Activated T-cell treated with anti-CD3 and anti-CD28 coated beads, Interleukin-2, amount 50 U/mL, for 4 hours (primary cell): ENCODE data around the gene IQCH. TPM values are rescaled to one million over a fixed set of nuclear protein-coding genes. Genes with fewer than 3 reads are reported as not detected.

ENCODE experiments used
- ATAC-seq, 2 donors: fragments of 200-7000 bp; cut with Tn5 transposase; one replicate each; pipeline ENCODE4 v1.10.0; 2021
- DNase-seq: peaks from one replicate; pipeline ENCODE4 v3.0.0-alpha.2; 2020
- H3K27me3 Mint-ChIP-seq: one replicate; pipeline ENCODE4 v1.8.0; 2021; ENCODE audit warnings: low read depth, mixed read lengths
- H3K36me3 Mint-ChIP-seq: one replicate; pipeline ENCODE4 v1.8.0; 2022; ENCODE audit warnings: mixed read lengths; ENCODE audit not compliant: insufficient read depth
- H3K4me1 Mint-ChIP-seq: one replicate; pipeline ENCODE4 v1.8.0; 2021; ENCODE audit warnings: low read depth, mixed read lengths
- H3K4me3 Mint-ChIP-seq: one replicate; pipeline ENCODE4 v1.8.0; 2021; ENCODE audit warnings: mild to moderate bottlenecking, moderate library complexity, mixed read lengths
- H3K9me3 Mint-ChIP-seq: one replicate; pipeline ENCODE4 v1.8.0; 2021; ENCODE audit warnings: mixed read lengths
- total RNA-seq, 3 donors: library from RNA; stranded (reverse); gene quantifications; one replicate each; pipeline ENCODE4 v1.2.1, GENCODE V29; 2021

The IQCH gene
- total RNA-seq, 3 donors from 2014 or later: 0.53 to 0.95 (median 0.53) TPM

- no peaks in the 10 kb centered on the region for H3K9me3 Mint-ChIP-seq
- H3K4me3 Mint-ChIP-seq: no peak overlapping the region
- DNase-seq (no peak), ATAC-seq (no peak)
- no peaks in the 10 kb centered on the region for H3K4me1 Mint-ChIP-seq
- H3K27me3 Mint-ChIP-seq: no peaks in the 10 kb centered on the region
- H3K36me3 Mint-ChIP-seq: peaks cover 7% of the 10 kb centered on the region
Observed at GRCh38 chr15:67504796-67505195, 250.2 kb downstream of the IQCH start.

GRCh38 chr15:67505675-67506572 is 251.3 kb downstream of the IQCH start:
- Mint-ChIP-seq H3K9me3 (no peaks in the 10 kb centered on the region), H3K4me1 (no peaks in the 10 kb centered on the region), H3K4me3 (no peak overlapping the region), H3K36me3 (peaks cover 7% of the 10 kb centered on the region), H3K27me3 (no peaks in the 10 kb centered on the region)
- ATAC-seq (no peak), DNase-seq (no peak)

DNA sequence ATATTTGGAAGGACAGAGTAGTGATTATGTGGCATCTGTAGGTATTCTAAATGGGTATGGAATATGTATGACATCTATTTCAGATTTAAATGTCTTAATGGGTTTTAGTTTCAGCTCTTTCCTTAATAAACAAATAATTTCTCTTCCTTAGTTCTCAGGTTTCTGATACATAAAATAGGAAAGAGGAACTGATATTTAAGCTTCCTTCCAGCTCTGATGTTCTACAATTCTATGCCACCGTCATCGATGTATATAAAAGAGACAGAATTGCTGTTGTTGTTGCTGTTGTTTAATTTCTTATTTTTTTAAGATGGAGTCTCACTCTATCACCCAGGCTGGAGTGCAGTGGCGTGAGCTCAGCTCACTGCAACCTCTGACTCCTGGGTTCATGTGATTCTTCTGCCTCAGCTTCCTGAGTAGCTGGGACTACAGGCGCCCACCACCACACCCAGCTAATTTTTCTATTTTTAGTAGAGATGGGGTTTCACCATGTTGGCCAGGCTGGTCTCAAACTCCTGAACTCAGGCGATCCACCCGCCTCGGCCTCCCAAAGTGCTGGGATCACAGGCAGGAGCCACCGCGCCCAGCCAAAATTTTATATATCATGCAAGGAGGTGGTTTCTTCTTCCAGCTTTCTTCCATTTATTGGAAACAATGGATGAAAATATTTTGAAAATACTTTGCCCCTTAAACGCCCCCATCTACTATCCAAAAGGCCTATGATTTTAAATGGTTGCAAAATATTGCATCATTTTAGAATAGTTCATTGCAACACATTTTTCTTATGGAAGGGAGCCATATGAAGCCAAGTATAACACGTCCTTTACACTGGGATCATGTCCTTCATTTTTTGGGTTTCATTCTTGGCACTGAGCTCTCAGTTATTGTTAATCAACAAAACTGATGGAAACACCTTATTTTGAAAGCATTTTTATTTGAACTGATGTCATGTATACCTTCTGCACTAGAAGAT is 252.5 kb downstream of the IQCH start:
- no peaks in the 10 kb centered on the region for H3K9me3 Mint-ChIP-seq
- no peak for ATAC-seq

DNA sequence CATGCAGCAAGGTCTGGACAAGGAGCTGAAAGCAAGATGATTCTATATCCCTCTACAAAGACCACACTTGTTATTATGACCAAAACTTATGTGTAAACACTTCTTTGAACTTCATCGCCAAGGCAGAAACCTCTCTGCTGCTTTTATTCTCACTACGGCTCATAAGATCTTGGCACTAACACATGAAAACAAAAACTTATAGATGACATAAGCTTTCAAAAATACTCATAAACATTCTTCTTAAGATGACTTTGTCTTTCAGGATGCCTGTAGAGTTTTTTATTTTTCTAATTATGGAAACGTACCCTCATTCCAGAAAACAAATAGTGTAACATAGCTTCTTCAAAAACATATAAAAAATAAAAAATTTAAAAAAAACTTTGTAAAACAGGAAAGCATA is 253.8 kb downstream of the IQCH start:
- H3K9me3 Mint-ChIP-seq: no peaks in the 10 kb centered on the region
- H3K4me3 Mint-ChIP-seq: no peak overlapping the region
- H3K36me3 Mint-ChIP-seq: peaks cover 12% of the 10 kb centered on the region
- H3K4me1 Mint-ChIP-seq: no peaks in the 10 kb centered on the region
- DNase-seq (no peak), ATAC-seq (no peak)
- no peaks in the 10 kb centered on the region for H3K27me3 Mint-ChIP-seq

More for the DNA sequence above, 252.5 kb downstream of the IQCH start:
- peaks cover 10% of the 10 kb centered on the region for H3K36me3 Mint-ChIP-seq
- no peak overlapping the region for H3K4me3 Mint-ChIP-seq
- no peaks in the 10 kb centered on the region for H3K4me1 Mint-ChIP-seq
- H3K27me3 Mint-ChIP-seq: no peaks in the 10 kb centered on the region
- no peak for DNase-seq

DNA sequence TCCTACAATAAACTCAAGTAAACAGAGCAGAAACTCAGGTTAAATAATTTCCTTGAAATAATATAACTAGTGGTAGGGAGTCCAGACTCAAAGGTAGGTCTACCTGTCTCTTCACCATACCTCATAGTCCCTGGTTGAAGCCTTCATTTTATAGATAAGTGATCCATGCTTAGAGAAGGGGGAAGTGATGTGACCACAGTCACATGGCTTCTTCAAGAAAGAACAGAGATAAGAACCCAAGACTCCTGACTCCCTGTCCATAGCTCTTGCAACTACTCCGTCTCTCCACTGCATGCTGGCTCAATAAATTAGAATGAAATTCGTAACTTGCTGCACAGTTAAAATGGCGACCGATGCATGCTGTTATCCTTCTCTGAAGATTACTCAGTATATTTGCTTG is 255.3 kb downstream of the IQCH start:
- Mint-ChIP-seq H3K4me1 (no peaks in the 10 kb centered on the region), H3K9me3 (no peaks in the 10 kb centered on the region), H3K36me3 (peaks cover 20% of the 10 kb centered on the region), H3K4me3 (no peak overlapping the region), H3K27me3 (no peaks in the 10 kb centered on the region)
- DNase-seq (no peak), ATAC-seq (no peak)

DNA sequence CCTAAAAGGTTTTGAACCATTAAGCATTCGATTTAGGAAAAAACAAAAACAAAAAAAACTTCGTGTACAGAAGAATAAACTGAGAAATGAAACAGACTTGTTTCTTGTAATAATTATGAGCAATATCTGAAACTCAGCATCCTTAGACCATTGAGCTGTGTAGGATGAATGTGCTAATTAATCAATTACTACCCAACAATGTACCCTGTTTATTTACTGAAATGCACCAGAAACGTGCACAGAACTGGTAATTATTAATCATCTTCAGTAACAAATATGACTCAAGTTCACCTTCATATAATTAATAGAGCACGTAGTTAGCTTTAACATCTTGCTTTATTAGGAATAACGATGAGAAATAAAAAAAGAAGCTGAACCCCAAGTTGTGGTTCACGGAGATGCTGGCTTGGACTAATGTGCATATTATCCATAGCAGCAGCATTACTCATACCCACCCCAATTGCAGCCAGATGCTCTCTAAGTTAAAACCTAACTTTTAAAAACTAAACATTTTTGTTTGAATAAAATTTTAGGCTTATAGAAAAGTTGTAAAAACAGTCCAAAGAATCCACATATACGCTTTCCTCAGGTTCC is 256.1 kb downstream of the IQCH start:
- Mint-ChIP-seq H3K27me3 (no peaks in the 10 kb centered on the region), H3K9me3 (no peaks in the 10 kb centered on the region), H3K36me3 (peaks cover 24% of the 10 kb centered on the region), H3K4me1 (no peaks in the 10 kb centered on the region), H3K4me3 (no peak overlapping the region)
- DNase-seq: no peak
- ATAC-seq: no peak

- H3K36me3 Mint-ChIP-seq: peaks cover 24% of the 10 kb centered on the region
- ATAC-seq: no peak
- no peaks in the 10 kb centered on the region for H3K4me1 Mint-ChIP-seq
- no peaks in the 10 kb centered on the region for H3K9me3 Mint-ChIP-seq
- H3K27me3 Mint-ChIP-seq: no peaks in the 10 kb centered on the region
- DNase-seq: no peak
- no peak overlapping the region for H3K4me3 Mint-ChIP-seq
Observed at GRCh38 chr15:67511606-67512005, 257.0 kb downstream of the IQCH start.

DNA sequence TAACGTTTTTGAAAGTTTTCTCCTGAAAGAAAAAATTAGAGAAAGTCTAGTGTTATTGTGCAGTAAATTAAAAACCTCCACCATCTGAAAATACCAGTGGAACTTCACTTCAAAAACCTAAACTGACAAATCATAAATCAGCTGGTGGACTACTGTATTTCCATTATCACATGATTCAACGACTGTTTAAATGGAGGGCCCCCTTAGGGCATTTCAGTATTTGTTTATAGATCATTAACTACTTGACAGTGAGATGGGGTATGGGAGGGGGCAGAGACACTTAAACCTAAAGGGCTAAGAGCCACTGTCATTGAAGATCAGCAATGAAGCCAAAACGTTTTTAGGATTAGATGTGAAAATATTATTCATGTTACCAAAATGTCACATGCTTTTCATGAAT is 257.6 kb downstream of the IQCH start:
- Mint-ChIP-seq H3K4me3 (no peak overlapping the region), H3K36me3 (peaks cover 24% of the 10 kb centered on the region), H3K27me3 (no peaks in the 10 kb centered on the region), H3K9me3 (no peaks in the 10 kb centered on the region), H3K4me1 (no peaks in the 10 kb centered on the region)
- ATAC-seq: no peak
- no peak for DNase-seq

GRCh38 chr15:67512933-67513714 is 258.5 kb downstream of the IQCH start:
- no peaks in the 10 kb centered on the region for H3K4me1 Mint-ChIP-seq
- peaks cover 26% of the 10 kb centered on the region for H3K36me3 Mint-ChIP-seq
- no peaks in the 10 kb centered on the region for H3K9me3 Mint-ChIP-seq
- DNase-seq (no peak), ATAC-seq (no peak)
- no peak overlapping the region for H3K4me3 Mint-ChIP-seq
- H3K27me3 Mint-ChIP-seq: no peaks in the 10 kb centered on the region

- no peaks in the 10 kb centered on the region for H3K27me3 Mint-ChIP-seq
- no peak for DNase-seq
- H3K36me3 Mint-ChIP-seq: peaks cover 24% of the 10 kb centered on the region
- no peaks in the 10 kb centered on the region for H3K4me1 Mint-ChIP-seq
- ATAC-seq: no peak
- no peaks in the 10 kb centered on the region for H3K9me3 Mint-ChIP-seq
- no peak overlapping the region for H3K4me3 Mint-ChIP-seq
Observed at GRCh38 chr15:67515090-67515489, 260.5 kb downstream of the IQCH start.

GRCh38 chr15:67515557-67515956 is 261.0 kb downstream of the IQCH start:
- Mint-ChIP-seq H3K36me3 (peaks cover 24% of the 10 kb centered on the region), H3K4me3 (no peak overlapping the region), H3K4me1 (peaks cover 2% of the 10 kb centered on the region), H3K27me3 (no peaks in the 10 kb centered on the region), H3K9me3 (no peaks in the 10 kb centered on the region)
- no peak for ATAC-seq
- DNase-seq: no peak

- no peaks in the 10 kb centered on the region for H3K27me3 Mint-ChIP-seq
Observed at GRCh38 chr15:67520321-67521028, 265.9 kb downstream of the IQCH start.

More at GRCh38 chr15:67520321-67521028, 265.9 kb downstream of the IQCH start:
- peaks cover 27% of the 10 kb centered on the region for H3K4me1 Mint-ChIP-seq
- peaks cover 2% of the 10 kb centered on the region for H3K36me3 Mint-ChIP-seq
- no peak for DNase-seq
- H3K4me3 Mint-ChIP-seq: peak overlapping the region; percentile 86
- no peaks in the 10 kb centered on the region for H3K9me3 Mint-ChIP-seq
- peak in 1 of 2 donors; percentile 7 for ATAC-seq
